ENCODE data around the gene OPCML.

The OPCML gene

DNA sequence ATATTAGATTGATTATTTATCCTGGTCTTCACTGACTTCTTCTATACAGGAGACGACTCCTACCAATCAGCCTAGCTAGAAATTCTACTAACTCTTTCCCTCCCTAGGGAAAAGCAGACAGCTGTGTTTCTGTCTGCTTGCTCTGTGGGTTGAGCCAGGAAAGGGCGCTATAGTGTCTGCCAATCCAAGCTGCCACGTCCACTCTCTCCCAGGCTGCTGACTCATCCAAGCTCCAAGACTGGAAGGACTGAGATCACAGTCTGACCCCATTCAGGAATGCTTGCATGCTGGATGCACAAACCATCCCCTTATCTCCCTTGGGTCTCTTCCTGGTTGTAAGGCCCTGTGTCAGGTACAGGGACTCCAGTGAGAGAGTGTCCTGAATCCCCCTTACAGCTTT is 955.6 kb downstream of the OPCML start:
- TF ChIP-seq, protein P1, sequence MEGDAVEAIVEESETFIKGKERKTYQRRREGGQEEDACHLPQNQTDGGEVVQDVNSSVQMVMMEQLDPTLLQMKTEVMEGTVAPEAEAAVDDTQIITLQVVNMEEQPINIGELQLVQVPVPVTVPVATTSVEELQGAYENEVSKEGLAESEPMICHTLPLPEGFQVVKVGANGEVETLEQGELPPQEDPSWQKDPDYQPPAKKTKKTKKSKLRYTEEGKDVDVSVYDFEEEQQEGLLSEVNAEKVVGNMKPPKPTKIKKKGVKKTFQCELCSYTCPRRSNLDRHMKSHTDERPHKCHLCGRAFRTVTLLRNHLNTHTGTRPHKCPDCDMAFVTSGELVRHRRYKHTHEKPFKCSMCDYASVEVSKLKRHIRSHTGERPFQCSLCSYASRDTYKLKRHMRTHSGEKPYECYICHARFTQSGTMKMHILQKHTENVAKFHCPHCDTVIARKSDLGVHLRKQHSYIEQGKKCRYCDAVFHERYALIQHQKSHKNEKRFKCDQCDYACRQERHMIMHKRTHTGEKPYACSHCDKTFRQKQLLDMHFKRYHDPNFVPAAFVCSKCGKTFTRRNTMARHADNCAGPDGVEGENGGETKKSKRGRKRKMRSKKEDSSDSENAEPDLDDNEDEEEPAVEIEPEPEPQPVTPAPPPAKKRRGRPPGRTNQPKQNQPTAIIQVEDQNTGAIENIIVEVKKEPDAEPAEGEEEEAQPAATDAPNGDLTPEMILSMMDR (IDR thresholded peaks at IDR 0.05; ENCODE audit: control insufficient read depth, insufficient read depth, low read depth, low read length, missing control alignments): no peak
- peak; percentile 63 for DNase-seq (ENCODE audit: low read depth)

DNA sequence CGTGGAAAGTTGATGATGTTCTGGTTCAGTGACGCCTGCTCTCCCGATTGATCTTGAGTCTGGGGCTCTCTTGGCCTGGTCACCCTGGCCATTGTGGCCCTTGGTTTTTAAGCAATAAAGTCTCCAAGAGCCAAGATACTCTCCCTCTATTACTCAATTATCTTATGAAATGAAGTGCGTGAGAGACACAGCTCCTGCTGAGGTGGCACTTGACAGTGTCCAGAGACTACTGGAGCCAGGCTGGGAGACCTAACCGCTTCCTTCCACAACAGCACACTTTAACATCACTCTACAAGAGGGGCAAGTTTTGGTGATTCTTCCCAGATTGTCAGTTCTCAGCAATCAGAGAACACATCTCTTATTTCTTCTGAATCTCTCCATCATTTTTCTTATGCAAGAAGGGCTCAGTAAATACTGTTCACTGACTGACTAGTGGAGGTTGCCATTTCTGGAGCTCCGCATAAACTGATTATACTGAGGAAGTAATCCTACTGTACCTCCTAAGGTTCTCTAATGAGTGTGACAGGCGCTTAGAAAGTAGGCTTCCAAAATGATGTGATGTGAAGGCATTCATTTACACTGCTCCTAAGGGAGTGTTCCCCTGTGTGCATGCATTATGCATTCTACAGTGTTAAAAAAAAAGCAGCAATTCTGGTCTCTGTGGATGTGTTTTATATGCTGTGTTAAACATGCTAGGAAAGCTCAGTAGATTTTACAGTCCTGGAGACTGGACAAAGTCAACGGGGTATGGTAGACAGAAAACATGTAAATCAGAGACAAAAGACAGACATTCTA is 968.0 kb downstream of the OPCML start:
- TF ChIP-seq, protein P1 (IDR thresholded peaks at IDR 0.05; ENCODE audit: control insufficient read depth, insufficient read depth, low read depth, low read length, missing control alignments): no peak
- no peak overlapping the region for H3K4me3 ChIP-seq (ENCODE audit: control insufficient read depth, low read depth, low read length)
- no peak for DNase-seq (ENCODE audit: low read depth)

More for the DNA sequence above, 955.6 kb downstream of the OPCML start:
- no peak overlapping the region for H3K4me3 ChIP-seq (ENCODE audit: control insufficient read depth, low read depth, low read length)

DNA sequence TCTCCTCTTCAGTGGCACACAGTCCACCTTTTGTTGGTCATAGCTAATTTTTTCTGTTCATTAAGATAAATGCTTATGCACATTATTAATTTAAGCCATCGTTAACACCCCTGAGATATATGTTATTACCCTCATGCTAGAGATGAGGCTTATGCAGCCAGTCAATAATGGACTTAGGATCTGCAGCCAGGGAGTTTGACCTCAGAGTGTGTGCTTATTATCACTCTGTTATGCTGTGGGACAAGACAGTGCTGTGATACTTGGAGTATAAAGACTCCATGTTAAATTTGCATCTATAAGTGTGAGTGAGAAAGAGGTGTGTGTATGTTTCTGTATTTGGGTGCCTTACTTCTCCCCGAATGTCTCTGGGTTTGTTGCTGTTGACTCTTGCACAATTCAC is 969.3 kb downstream of the OPCML start:
- no peak overlapping the region for H3K4me3 ChIP-seq (ENCODE audit: control insufficient read depth, low read depth, low read length)
- DNase-seq (ENCODE audit: low read depth): no peak
- TF ChIP-seq, protein P1 (IDR thresholded peaks at IDR 0.05; ENCODE audit: control insufficient read depth, insufficient read depth, low read depth, low read length, missing control alignments): no peak

DNA sequence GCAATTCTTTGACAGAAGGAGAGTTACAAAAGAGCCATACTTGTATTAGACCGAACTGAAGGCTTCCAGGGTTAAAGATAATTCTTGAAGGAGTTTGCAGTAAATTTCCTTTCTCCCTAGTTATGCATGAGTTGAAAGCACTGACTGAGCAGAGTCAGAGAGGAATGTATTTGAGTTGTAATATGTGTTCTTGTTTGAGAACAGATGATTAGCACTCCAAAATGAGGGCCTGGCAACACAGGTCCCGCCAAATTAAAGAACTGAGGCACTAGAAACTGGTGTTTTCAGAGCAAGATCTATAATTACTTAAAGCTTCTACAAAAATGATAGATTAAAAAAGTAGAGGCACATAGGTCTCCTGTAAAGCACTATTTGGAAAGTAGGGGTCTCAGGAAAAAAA is 970.4 kb downstream of the OPCML start:
- no peak for DNase-seq (ENCODE audit: low read depth)
- no peak overlapping the region for H3K4me3 ChIP-seq (ENCODE audit: control insufficient read depth, low read depth, low read length)
- TF ChIP-seq, protein P1 (IDR thresholded peaks at IDR 0.05; ENCODE audit: control insufficient read depth, insufficient read depth, low read depth, low read length, missing control alignments): no peak

DNA sequence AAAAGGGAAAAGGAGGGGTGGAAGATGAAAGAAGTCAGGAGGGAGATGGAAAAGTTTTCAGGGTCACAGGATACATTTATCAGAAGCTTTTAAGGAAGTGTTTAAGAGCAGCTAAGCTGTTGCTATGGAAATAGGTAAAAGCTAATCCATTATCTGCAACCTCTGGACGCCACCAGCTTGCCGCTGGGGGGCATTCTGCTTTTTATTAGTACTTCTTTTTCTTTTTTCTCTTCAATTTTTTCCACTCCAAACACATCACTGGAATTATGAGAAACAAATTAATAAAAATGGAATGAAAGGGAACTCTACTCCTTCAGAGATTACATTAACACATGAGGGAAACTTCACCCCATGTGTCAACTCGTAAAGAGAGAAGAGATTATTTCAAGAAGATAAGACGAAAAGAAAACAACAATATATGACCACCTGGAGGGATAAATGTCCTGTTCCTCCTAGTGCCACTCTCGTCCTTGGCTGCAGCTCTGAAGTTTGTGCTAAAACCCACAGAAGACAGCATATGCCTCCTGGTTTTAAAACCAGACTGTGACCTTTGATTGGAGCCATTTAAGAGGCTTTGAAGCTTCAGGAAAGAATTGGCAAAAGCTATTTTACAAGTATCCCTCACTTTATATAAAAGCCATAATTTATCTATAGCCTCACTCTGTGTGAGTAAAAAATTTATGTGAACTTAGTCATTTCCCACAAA is 972.8 kb downstream of the OPCML start:
- TF ChIP-seq, protein P1 (IDR thresholded peaks at IDR 0.05; ENCODE audit: control insufficient read depth, insufficient read depth, low read depth, low read length, missing control alignments): no peak
- DNase-seq (ENCODE audit: low read depth): no peak
- H3K4me3 ChIP-seq (ENCODE audit: control insufficient read depth, low read depth, low read length): no peak overlapping the region

DNA sequence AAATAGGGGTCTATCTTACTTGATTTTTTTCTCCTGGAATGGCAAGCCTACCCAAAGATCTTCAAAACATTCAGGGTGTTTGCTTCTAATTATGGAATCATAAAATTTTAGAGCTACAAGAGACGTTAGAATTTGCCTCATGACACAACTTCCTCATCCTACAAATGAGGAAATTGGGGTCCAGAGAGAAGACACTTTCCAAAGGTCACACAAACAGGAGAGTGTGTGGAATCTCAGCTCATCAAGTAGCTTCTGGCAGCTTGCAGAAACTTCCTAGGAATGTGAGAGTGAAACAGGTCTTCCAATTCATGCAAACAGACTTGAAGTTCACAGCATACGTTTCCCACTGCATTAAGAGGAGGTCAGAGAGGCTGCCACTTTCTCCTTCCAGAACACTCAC is 976.0 kb downstream of the OPCML start:
- DNase-seq (ENCODE audit: low read depth): no peak
- TF ChIP-seq, protein P1 (IDR thresholded peaks at IDR 0.05; ENCODE audit: control insufficient read depth, insufficient read depth, low read depth, low read length, missing control alignments): no peak
- H3K4me3 ChIP-seq (ENCODE audit: control insufficient read depth, low read depth, low read length): no peak overlapping the region

Measured in AG09309 (cell line).